Measurements from ENCODE around the gene ZNF428.
A peak's percentile ranks its signal among the peaks of the same experiment; 100 is the strongest.
"Not testable (repeated sequence)": the region's sequence is repeated elsewhere in the genome, so short reads cannot be mapped to it uniquely, and the experiment has no call there.

The ZNF428 gene

DNA sequence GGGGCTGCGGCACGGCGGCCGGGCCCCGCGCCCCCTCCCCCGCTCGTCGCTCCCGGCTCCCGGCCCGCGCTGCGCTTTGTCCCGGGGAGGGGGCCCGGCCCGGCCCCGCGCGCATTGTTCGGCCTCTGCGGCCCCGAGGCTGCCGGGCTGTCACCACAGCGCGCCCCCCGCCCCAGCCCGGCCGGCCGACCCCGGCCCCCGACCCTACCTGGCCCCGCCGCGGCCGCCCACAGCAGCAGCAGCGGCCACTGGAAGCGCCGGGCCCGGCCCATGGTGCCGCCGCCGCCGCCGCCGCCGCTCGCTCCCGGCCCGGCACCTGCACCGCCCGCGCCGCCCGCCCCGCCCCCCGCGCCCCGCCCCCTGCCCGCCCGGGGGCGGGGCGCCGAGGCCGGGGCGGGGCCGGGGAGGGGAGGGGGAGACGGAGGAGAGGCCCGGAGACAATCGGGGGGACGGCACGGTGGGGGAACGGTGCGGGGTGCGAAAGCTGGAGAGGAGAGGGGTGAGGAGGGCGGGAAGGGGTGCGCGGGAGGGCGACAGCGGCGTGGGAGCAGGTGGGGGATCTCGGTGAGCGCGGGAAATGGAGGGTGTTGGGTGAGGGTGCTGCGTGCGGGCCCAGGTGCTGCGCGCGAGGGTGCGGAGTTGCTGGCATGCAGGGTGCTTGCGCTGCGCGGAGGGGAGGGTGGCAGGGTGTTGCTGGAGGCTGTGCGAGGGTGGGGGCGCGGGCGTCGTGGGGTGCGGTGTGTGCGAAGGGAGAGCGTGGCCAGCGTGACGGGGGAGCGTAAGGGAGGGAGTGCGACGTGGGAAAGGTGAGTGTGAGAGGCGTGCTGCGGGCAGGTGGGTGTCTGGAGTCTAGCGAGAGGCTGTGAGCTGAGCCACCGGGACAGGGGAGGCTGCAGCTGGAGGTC is 20.3 kb upstream of the ZNF428 start, which contains the start of gene CADM4:
Gene CADM4, minus strand, starts transcription at position 332 of the 905 bp plus-strand sequence. Its CDS starts 60 bp downstream, at position 272.
- peak; percentile 73 for DNase-seq

DNA sequence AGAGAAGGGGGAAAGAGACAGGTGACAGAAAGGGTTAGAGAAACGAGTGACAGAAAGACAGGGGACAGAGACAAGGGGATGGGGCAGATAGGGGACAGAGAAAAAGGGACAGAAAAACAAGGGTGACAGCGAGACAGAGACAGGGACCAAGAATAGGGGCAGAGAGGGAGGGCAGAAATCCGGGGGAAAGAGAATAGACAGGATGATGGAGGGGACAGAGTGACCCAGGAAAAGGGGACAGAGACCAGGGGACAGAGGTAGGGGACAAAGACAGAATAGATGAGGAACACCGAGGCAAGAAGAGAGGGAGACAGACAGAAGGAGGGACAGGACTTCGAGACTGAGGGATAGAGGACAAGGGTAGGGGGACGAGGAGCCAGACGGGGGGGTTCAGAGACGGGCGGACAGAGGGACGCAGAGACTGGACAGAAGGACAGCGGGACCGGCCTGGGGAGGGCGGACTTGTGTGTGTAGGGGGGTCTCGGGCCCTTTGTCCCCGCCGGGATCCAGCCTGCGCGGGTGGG is 19.6 kb upstream of the ZNF428 start:
- no peak for DNase-seq

DNA sequence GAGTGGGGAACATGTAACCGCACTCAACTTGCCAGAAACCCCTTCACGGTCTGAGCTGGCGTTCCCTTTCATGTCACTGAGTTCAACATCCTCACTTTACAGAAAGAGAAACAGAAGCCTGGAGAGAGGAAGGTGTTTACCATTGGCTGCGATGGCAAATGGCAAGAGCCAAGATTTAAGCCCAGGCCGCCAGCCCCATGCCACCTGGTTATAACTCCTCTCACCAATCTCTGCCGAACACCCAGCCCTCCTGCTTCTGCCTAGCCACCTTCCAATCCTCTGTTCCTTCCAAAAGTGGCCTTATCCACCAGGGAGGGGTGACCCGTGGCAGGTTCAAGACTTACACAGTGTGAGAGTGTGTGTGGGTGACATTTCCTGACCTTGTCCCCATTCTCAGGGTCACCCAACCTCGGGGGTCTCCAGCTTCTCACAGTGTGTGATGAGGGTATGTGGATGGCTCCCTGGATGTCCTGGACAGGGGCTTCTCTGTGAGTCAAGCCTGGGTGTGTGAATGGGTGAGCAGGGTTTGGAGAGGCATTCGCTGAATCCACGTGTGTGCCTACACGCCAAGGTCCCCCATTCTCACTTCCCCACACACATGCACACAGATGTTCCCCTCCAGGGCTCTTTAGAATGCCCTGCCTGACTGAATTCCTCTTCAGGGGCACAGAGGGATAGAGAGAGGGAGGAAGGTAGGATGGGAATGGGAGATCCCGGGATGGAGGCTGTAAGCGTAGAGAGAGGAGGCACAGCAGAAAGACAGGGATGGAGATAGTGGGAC is 19.0 kb upstream of the ZNF428 start:
- DNase-seq = no peak

DNA sequence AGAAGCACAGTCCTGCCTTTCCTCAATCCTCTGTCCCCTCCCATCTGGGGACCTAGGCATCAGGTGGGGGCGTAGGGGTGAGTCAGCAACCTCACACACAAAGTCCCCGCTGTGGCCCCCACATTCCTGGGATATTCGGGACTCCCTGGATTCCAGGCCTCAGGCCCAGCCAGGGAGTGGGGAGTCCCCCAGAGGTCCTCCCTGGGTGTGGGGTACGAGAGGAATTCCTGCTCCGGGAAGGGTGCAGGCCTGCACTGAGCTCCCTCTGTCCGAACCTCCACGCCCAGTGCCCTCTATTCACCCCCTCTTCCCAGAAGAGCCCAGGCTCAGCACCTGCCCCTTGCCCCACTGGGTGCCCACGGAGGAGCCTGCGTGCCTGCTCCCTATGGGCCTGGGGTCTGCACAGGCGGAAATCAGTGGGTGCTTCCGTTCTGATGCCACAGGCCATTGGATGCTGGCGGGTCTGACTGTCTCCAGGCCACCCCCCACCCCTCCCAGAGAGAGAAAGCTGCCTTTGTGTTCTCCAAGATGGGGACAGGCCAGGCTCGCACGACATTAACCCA is 16.8 kb upstream of the ZNF428 start:
- DNase-seq = no peak

DNA sequence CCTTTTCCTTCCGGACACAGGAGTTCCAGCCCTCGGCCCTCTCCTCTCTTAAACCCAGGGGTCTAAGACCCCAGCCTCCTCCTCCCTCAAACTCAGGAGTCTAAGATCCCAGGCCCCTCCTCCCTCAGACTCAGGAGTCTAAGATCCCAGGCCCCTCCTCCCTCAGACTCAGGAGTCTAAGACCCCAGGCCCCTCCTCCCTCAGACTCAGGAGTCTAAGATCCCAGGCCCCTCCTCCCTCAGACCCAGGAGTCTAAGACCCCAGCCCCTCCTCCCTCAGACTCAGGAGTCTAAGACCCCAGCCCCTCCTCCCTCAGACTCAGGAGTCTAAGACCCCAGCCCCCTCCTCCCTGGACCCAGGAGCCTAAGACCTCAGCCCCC is 16.1 kb upstream of the ZNF428 start:
- not testable (repeated sequence) for DNase-seq

DNA sequence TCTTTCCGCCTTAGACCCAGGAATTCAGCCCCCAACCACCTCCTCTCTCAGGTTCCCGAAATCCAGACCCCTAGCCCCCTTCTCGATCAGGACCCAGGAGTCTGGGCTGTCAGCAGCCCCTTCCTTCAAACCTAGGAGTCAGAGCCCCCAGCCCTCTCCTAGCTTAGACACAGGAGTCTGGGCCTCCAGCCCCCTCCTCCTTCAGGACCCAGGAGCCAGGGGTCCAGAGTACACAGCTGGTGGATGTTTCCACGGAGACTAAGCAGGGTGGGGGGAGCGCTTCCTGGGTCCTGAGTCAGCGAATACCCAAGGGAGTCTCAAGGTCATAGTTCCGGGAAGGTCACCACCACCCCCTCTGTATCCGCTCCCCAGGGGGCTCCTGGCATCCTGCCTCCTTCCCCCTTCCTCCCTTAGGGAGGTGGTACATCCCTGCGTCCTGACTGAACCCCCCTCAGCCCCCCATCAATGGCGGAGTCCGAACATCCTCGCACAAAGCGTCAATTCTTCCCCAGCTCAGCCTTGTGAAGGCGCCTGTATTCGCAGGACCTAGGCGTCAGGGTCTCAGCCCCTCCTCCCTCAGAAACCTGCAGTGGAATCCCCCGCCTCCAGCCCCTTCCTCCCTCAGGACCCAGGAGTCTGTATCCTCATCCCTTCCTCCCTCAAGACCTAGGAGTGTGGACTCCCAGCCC is 15.6 kb upstream of the ZNF428 start:
- DNase-seq = no peak

DNA sequence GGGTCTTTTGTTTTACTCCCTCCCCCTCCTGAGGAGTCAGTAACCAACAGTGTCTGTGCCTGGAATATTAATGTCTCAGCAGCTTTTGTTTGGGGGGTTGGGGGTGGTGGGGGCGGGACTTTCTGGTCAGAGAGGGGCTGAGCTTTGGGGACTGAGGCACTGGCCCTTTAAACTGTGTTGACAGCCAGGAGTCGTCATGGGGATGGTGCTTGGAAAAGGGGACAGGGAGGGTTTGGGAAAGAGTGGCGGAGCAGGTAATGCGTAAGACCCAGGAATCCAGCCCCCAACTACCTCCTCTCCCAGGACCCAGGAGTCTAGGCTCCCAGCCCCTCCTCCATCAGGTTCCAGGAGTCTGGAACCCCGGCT is 15.1 kb upstream of the ZNF428 start:
- no peak for DNase-seq

DNA sequence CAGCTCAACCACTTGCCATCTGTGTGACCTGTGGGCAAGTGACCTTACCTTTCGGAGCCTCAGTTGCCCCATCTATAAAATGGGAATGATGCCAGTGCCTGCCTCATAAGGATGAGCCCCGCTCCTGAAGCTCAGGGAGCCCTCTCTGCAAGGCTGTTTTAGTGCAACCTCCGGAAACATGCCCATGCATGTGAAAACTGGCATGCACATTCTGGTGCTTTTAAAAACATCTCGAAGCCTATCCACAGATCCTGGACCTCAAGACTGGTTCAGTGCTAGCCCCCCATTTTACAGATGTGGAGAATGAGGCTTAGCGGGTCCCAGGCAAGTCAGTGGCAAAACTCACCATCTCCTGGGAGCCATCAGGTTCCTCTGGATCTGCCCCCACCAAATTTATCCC is 14.6 kb upstream of the ZNF428 start:
- DNase-seq = no peak

DNA sequence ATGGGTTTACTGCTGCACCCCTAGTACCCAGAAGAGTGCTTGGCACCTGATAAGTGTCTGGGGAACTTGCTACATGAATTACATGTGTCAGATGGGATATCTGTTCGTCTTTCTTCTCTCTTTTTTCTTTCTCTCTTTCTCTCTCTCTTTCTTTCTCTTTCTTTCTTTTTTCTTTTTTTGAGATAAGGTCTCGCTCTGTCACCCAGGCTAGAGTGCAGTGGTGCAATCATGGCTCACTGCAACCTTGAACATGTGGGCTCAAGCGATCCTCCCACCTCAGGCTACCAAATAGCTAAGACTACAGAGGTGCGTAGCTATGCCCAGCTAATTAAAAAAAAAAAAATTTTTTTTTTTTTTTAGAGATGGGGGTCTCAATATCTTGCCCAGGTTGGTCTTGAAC is 14.1 kb upstream of the ZNF428 start:
- no peak for DNase-seq

DNA sequence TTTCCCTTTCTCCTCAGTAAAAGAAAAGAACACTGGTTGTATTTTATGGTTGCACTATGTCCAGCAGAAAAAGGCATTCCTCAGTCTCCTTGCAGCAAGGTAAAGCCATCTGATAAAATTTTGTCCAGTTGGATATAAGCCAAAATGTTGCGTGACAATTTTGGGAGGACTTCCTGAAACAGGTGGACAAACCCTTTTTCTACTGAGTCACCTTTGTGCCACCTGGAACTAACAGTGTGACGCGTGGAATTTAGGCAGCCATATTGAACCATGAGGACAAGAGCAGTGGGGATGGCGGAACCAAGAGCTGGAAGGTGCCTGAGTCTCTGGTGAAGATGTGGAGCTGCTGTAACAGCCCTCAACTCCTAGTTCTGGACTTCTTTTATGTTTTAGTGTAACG is 12.1 kb upstream of the ZNF428 start:
- DNase-seq = no peak

DNA sequence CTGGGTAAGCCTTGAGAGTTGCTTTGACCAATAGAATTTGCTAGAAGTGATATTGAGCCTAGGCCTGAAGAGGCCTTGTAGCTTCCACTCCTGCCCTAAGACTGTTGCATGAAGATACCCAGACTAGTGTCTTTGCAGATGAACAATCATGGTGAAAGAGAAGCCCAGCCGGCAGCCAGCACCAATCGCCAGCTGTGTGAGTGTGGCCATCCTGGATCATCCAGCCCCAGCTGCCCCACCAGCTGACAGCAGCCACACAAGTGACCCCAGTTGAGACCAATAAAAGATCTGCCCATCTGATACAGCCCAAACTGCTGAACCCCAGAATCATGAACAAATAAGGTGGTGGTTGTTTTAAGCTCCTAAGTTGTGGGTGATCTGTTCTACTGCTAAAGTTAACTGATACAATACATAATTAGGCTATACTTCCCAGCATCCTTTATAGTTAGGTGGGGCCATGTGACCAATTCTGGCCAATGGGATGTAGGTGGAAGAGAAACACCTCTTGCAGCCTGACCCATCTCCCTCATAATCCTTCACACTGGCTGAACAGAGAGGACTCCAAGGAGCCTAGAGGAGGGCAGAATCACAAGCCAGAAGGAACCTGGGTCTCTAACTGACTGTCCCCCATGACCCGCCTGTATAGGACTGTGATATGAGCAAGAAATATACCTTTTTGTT is 9.4 kb upstream of the ZNF428 start:
- DNase-seq = no peak

DNA sequence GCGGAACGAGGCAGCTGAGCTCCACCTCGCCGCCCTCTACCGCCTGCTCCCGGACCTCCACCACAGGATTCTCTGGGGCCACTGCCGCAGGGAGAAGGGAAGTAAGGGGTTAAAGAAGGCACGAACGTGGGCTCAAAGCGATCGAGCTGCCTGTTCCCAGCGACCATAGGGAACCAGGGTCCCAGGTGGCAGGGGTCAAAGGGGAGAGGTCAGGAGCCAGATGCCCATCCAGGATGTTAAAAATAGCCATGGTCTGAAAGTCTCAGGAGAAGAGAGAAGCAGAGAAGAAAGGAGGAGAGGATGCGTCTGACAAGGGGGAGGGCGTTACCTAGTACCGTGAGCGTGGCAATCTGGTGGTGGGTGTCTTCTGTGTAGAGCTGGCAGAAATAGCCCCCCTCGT is 7.4 kb upstream of the ZNF428 start:
- no peak for DNase-seq

DNA sequence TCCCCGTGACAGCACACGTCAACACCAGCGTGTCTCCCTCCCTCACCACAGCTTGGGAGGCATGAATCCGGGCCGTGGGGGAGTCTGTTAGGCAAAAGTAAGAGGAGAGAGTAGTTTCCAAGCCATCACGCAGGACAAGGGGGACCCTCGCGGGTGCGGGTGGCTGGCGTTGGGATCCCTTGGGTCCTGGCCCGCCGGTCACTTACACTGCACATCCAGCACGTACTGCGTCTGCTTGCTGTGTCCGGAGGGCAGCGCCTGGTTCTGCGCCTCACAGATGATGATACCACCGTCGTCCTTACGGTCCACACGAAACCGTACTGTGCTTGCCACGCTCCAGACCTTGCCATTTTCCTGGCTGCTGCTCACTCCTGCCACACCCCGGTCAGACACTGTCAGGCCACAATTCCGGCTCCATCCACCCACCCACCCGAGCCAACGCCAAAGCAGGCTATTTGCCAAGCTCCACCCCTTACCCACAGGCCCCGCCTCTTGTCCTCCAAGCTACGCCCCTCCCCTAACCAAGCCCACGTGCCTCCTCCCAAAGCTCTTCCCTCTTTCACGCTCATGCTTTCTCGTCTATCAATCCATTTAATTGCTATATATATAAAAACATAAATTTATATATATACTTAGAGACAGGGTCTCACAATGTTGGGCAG is 6.6 kb upstream of the ZNF428 start:
- DNase-seq = no peak

DNA sequence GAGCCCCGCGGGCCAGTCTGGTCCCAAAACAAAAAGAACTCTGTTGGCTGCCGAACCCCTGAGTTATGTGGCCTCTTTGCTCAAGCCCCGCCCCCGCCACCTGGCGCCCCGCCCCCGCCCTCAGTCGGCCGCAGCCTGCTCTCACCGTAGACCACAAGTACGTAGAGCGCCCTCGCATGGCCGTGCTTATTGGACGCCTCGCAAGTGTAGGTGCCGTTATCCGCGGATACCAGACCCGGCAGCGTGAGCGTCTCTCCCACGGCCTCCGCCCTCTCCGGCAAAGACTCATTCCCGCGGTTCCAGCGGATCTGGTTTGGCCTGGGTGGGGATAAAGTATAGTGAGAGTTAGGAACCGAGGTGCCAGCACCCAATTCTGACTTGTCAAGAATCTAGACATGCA is 5.5 kb upstream of the ZNF428 start:
- DNase-seq = peak; percentile 92

DNA sequence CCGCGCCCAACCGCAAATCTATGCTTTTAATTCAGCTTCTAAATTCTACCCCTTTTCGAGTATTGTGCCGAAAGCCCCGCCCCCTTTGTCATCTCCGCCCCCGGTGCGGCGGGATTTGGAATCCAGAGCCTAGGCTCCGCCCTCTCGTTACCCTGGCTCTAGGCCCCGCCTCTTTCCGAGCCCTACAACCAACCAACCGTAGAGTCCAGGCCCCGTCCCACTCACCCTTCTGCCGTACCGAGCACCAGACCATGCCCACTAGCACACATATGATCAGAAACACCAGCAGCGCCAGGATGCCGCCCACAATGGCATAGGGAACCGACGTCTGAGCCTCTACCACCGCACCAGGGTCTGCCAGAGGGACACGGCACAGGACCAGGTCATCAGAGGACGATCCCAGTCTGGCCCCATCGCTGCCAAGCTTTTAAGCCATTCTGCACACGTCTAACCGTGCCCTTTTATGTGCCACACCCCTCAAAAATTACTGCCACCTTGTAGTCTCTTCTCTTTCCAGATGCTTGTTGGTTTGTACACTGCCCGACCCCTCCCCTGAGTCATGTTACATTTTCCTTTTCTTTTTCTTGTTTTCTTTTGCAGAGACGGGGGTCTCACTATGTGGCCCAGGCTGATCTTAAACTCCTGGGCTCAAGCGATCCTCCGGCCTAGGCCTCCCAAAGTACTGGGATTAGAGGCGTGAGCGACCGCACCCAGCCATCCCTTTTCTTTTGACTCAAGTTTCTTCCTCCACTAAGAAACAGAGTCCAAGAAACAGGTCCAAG is 4.7 kb upstream of the ZNF428 start:
- DNase-seq = no peak

DNA sequence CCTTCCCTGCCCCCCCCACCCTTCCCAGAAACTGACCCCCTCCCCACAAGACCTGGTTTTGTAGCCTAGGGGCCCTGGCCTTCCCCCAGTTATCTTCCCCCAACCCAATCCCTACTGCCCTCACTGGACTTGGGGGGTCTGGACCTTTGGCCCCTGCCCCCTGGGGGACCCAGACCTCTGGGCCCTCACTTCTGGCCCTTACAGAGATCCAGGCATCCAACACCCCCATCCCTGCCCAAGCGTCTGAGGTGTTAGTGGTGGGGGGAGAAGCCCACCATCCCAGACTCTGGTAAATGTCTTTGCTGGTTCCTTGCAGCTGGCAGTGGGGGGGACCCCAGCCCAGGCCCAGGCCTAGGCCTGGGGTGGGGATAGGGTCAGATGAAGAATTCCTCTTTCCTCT is 3.5 kb upstream of the ZNF428 start:
- DNase-seq = no peak

DNA sequence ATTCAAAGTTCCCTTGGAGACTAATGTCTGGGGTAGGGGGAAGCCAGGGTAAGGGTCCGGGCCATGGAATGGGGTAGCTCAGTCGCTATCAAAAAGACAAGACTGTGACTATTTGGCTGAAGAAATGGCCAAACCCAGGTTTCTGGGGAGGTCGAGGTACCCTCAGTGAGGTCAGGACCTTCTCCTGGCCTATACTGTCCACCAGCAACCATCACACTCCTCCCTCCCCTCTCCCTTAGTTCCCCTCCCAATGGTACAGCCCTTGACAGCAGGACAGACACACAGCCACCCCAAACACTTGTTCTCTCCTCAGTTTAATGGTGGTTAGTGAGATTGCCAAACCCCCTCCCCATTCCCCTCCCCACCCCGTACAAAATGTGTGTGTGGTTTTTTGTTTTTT is 2.6 kb upstream of the ZNF428 start:
- DNase-seq = no peak

DNA sequence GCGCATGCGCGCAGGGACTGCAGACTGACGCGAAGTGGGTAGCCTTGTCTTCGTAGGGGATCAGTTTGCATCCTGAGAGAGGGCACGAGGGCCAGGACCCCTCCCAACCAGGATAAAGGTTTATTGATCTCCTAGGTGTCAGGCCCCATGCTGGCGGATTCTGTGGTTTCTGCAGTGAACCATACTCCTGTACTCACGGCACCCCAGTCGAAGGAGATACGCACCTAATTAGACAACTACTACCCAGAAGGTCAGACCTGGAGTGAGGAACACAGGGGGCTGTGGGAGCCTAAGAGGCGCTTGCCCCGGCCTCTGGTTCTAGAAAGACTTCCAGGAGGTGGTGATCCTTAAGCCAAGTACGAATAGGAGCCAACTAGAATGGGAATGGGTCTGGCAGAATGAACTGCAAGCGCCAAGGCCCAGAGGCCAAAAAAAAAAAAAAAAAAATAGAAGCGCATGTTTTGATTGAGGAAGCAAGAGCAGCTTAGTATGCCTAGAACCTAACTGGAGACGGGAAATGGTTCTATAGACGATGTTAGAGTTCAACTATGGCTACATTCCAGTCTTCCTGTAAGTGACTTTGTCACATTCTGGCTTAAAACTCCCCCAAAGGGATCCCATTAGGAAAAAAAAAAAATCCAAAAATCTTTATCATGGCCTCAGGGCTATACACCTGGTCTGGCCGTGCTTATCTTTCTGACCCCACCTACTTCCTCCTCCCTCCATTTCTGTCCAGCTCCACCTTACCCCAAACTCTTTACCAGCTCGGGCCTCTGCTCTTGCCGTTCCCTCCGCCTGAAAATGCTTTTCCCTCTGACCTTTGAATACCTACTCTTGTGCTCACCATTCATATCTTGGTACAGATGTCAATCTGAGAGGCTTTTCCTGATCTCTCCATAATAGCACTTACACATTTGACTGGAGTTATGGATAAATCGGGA is 902 bp upstream of the ZNF428 start:
- peak; percentile 94 for DNase-seq

DNA sequence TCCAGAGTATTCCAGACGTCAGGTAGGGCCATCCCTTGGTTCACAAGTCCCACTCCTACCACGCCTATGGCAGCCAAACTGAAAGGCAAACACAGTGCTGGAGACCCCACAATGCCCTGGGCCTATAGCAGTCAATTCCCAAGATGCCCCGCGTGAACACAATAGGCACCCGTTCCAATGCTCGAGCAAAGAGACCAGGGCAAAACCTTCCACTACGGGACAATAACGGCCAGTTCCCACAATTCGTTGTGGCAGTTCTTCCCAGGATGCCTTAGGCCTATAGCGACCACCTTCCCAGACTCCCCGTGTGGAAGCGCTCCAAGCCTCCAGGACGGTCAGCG is 538 bp downstream of the ZNF428 start:
- no peak for DNase-seq

DNA sequence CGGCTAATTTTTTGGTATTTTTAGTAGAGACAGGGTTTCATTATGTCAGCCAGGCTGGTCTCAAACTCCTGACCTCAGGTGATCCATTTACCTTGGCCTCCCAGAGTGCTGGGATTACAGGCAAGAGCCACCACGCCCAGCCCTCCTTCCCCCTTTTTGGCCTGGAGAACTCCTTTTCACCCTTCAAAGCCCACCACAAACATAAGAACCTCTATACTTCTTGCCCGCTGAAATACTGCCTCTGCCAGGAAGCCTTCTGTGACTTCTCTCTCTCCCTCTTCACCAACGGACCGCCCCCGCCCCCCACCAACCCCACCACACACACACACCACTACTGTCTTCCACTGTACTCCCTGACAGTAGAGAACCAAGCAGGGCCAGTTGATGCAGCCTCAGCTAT is 2.5 kb downstream of the ZNF428 start:
- DNase-seq = no peak
